Left renal cortex interstitium (tissue), 4 donors: Measurements from ENCODE around the gene HOXC11. TPM values are rescaled to one million over a fixed set of nuclear protein-coding genes. Genes with fewer than 3 reads are reported as not detected.

Source experiments
- DNase-seq, 4 donors: peaks; one replicate each; pipeline ENCODE4 v3.0.0-alpha.2; 2013; ENCODE audit warnings: low read depth in 4 of 4, low spot score in 2 of 4, missing footprints in 1 of 4
- polyA plus RNA-seq, 4 donors: library from polyadenylated mRNA; unstranded; fragments of 120-200 nt; gene quantifications; one replicate each; pipeline ENCODE4 v1.2.1, GENCODE V29; 2013; ENCODE audit not compliant: insufficient read length in 4 of 4

Gene HOXC11
- polyA plus RNA-seq, 4 donors = 0.96 to 3.6 (median 2.3) TPM

DNA sequence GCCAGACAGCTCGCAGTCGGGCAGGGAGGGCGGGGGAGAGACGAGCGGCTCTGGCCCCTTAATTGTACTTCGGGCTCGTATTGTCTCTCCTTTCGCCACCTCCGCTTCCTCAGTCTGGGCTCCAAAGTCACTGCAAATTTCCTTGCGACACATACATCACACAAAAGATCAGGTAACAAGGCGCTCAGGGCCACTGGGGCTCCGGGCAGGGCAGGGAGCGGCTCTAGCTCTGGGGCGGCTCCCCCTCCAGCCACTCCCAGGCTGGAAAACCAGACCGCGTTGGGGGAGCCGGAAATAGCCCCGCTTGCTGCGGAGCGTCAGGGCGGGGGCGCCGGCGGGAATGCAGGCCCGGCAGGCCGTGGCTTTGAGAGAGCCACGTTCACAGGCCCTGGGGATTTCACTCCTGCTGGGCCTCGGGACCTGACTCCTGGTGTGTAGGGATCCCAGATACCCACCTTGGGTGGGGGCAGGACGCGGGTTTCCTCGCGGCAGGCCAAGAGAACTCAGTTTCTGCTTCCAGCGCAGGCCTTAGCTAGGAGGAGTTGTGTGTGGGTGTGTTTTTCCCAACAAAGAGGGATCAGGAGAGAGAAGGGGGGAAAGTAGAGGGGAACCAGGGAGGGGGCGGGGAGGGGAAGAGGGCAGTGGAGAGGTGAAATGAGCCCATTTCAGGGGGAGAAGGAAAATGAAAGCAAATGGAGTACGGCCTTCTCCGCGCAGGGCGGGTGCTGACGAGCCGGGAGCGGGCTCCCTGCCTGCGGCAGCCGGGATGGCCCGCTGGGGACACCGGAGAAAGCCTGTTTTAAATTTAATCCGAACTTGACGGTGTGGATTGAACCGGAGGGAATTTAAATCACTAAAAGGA, 22.7 kb downstream of the HOXC11 start:
- DNase-seq = no peak

DNA sequence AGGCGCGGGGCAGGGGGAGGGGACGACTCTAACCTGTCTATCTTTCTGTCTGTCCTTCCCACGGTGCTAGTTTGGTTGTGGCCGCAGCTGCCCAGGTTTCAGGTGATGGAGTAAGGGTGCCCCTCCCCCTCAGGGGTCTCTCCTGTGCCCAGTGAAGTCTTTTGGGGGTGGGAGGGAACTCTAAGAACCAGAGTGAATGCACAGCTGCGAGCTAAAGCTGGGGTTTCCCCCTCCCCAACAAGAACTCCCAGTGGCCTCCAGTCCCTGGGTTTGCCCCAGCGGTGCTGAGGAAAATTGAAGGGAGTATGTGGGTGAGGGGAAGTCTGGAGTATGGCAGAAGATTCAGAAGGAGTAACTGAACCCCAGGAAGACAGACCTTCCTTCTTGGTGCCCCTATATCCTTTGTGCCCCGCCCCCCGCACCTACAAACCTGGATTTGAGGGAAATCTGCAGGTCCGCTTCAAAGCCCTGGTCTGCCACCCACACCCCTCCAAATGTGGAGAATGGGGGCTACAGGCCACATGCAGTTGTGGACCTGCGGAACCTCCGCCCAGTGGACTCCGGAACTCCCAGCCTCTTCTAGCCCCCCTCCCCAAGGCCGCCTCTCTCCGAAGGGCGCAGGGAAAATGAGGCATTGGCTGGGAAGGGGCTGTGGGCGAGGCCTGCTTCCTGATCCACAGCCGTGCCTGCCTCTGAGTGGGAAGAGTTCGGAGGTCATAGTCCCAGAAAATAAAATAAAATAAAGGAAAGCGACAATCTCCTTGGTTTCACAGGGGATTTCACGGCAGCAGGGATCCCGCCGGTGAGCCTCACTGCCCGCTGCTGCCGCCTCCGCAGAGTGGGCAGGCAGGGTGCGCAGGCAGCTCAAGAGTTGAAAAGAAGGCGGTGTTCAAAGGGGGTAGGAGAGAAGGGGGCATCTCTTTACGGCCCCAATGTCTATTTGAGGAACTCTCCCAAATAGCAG, 23.6 kb downstream of the HOXC11 start:
- no peak for DNase-seq

DNA sequence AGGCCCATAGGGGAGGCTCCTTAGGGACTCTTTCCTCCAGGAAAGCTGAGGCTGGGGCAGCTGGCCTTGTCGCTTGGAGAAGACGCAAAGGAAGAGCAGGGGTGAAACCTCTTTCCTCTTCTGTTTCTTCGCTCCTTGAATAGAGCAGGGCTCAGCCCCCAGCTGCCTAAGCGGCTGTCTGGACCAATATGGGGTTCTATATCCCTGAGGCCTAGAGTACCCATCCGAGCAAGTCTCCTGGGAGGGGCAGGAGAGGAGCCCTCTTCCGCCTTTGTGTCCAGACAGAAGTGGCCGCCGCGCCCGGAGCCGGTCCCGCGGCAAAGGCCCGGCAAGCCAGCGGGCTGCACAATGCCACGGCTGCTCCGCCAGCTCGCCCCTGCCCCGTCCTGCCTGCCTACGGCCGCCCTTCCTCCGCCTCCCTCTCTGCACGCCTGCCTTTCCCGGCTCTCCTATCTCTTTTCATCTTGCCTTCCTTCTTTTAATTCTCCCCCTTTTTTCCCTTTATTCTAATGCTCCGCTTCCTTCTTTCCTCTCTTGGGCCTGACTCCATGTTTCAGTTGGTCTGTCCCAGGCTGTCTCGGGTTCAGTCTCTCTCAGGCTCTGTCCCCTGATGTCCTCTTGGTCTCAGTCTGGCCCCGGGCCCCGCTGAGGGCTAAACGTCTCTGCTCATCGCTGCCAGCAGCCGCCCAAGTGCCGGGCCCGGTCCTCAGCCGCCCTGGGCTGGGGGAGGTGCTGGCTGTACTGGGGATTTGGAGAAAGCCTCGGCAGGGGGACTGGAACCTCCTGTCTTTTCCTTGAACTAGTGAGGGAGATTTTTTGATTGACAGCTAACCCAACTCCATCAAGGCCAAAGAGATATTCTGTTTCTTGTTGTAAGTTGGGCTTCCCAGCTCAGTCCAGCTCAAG, 24.5 kb downstream of the HOXC11 start:
- DNase-seq = no peak

- DNase-seq = no peak
These were observed 25.4 kb downstream of the HOXC11 start for GRCh38 chr12:53998110-53998899.

DNA sequence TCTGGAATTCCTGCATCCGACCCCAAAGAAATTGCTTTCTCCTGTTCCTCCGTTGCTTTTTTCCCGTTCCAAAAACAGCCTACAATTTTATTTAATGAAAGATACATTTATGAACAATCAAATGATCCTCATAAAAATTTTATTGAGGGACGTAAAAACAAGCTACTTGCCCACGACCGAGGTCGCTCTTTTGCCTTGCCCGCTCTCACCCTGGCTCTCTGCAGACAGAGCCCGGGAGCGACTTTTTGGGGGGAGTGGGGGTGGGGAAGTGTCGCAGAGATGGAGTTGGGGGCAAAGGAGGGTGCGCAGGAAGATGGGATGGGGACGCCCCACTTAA, 25.9 kb downstream of the HOXC11 start:
- DNase-seq = no peak

- peak in 1 of 4 donors; percentile 78 for DNase-seq
These were observed 26.7 kb downstream of the HOXC11 start for GRCh38 chr12:53999559-54000115.

- DNase-seq = no peak
These were observed 27.5 kb downstream of the HOXC11 start, which contains the start of gene HOXC9 for GRCh38 chr12:54000116-54001114. Gene HOXC9, plus strand, starts transcription at chr12:54000161. Its CDS starts 28 bp downstream, at chr12:54000189.

DNA sequence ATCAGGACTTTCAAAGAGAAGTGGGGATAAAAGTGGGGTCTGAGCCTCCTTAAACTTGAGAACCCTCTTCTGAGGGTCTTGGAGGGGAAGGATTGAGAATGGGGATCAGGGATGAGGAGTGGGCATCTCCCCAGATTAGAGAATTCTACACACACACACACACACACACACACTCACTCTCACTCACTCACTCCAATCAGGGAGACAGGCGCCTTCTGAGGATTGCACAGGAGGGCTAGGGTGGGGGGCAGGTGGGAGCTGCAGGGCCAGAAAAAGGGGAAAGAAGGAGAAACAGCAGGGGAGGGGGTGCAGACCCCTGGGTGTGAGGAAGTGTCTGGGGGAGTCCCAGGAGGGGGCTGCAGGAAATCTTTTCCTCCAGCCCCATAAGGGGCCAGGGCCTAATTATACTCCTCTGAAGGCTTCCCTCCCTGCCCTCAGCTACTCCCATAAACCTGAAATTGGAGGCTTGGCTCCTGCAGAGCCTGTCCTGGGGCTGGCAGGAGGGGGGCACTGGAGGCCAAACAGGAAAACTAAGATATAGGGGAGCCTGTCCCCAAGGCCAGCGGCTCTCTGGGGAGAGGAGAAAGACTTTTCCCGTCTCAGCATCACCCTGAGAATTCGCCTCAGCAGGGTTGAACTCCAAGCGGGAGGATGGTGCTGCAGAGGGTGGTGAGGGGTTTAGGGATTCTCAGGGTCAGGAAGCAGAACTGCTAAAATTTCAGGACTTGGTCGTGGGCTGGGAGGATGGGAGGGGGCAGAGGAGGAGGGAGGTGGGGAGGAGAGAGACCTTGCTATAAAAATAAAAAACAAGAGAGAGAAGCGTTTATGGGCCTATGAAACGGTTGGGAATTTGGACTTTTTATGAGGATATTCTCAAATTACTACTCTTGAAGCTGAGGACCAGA, 28.6 kb downstream of the HOXC11 start:
- DNase-seq = no peak

DNA sequence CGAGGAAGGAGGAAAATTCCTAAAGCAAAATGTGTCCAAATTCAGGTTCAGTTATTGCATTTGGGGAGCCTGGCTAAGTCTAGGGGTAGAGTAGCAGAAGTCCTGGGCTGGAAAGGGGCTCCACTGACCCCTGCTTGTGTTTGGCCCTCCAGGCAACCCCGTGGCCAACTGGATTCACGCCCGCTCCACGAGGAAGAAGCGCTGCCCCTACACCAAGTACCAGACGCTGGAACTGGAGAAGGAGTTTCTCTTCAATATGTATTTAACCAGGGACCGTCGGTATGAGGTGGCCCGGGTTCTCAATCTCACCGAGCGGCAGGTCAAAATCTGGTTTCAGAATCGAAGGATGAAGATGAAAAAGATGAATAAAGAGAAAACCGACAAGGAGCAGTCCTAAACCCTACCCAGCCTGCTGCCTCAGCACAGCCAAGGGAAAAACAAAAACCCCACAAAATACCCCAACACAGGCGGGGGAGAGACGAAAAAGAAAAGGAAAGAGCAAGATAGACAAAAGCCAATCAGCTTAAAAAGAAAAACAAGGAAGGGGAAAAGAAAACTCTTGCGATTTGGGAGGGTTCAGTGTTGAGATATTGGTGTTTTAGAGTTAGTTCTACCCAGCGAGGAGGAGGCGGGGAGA, 29.5 kb downstream of the HOXC11 start:
- DNase-seq = no peak

DNA sequence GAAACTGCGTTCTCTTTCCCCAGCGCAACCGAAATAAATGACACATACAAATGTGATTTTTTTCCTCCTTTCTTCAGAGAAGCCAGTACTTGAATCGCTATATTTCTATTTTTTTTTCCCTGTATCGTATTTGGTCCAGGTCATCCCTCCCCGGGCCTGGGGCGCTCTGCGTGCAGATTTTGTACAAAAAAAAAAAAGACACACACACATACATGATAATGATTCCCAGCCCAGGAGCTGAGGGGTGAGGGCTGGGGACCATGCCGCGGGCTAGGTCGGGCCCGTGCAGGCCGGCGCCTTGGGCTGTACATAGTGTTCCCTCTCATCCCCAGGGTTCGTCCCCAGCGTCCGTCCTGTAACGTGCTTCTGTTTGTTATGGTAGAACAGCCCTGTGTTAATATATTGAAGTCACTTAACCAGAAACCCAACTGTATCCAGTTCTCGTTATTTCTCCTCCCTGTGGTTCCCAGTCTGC, 30.0 kb downstream of the HOXC11 start:
- no peak for DNase-seq

DNA sequence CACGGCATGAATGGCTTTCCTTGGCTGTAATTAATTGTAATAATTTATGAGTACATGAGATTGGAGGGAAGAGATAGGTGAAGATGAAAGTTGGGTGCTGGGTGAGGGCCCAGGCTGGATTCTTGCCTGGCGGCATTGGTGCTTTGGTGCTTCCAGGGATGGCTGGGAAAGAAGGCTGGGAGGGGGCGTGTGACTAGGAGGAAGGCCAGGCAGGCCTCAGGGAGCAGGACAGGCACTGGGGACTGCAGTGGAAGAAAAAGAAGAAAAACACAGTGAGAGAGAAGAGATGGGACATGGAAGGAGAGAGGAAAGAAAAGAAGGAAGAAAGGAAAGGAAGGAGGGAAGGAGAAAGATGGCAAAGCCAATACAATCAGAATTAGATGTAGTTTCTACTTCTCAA, 30.7 kb downstream of the HOXC11 start:
- no peak for DNase-seq

- no peak for DNase-seq
These were observed 31.3 kb downstream of the HOXC11 start for GRCh38 chr12:54004063-54004840.

DNA sequence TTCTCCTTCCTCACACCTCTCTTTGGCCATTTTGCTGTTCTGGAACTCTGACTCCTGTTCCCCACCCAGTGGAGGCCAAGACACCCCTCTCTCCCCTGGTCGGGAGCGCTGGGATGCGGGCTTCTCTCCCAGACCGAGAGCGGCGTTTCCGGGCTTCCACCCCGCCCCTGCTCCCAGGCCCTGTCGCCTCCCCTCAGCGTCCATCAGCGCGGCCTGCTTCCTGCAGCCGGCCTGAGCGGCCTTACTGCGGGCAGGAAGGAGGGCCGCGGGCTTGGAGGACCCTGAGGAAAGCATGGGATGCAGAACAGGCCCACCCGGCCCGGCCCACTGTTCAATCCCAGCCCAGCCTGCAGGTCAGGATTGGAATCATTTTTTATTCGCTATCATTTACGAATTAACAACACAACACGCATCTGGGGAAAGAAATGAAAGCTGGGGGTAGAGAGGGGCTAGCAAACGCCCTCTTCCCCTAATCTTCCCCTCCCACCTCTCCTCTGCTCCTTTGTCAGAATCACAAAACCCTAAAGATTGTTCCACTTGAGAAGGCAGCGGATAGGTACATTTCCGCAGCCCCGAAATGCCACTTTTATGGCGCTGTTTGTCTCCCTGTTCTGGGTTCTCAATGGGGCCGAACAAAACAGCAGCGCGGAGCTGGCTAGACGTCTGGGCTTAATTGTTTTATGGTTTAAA, 32.1 kb downstream of the HOXC11 start:
- DNase-seq = no peak

DNA sequence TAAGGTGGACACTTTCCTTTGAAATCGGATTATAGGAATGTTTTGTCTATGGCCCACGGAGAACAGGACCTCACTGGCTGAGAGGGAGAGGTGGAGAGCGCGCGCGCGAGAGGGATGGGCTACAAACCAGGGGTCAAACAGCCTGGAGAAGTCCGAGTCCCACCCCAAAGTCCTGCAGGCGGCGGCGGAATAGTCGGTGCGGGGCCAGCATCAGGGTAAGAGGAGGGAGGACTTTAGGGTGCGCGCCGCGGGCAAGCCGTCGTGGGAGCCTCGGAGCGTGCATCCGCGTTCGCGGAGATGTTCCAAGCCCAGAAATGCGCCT, 32.6 kb downstream of the HOXC11 start:
- no peak for DNase-seq

- peak in 3 of 4 donors; percentile 87 to 94 (median 93) for DNase-seq
These were observed 33.1 kb downstream of the HOXC11 start for GRCh38 chr12:54005853-54006558.
